Liver (tissue), 9 donors: Measurements from ENCODE around the gene ATCAY. TPM values are rescaled to one million over a fixed set of nuclear protein-coding genes. Genes with fewer than 3 reads are reported as not detected.

Experiments used
- DNase-seq: peaks from one replicate; pipeline ENCODE4 v3.0.0-alpha.2; 2017; ENCODE audit warnings: low spot score
- H3K27ac ChIP-seq, 2 donors: one replicate each; pipeline ENCODE4 v1.7.0; 2013; ENCODE audit warnings: inconsistent platforms in 2 of 2, low read length in 2 of 2, control low read depth in 1 of 2, low read depth in 1 of 2, mild to moderate bottlenecking in 1 of 2
- H3K27me3 ChIP-seq, 4 donors: one replicate each; pipeline versions ENCODE4 v1.6.1 to v1.7.0; 2013; ENCODE audit warnings: low read length in 3 of 4, inconsistent platforms in 1 of 4, mild to moderate bottlenecking in 1 of 4, moderate library complexity in 1 of 4; ENCODE audit not compliant: control insufficient read depth in 4 of 4, insufficient read depth in 4 of 4
- H3K36me3 ChIP-seq, 4 donors: one replicate each; pipeline versions ENCODE4 v1.6.1 to v1.7.0; 2013; ENCODE audit warnings: low read length in 3 of 4, mild to moderate bottlenecking in 3 of 4, low read depth in 1 of 4, moderate library complexity in 1 of 4; ENCODE audit not compliant: control insufficient read depth in 4 of 4, insufficient read depth in 3 of 4
- H3K4me1 ChIP-seq, 4 donors: one replicate each; pipeline versions ENCODE4 v1.6.1 to v1.7.0; 2013; ENCODE audit warnings: low read length in 3 of 4, mild to moderate bottlenecking in 3 of 4, moderate library complexity in 1 of 4; ENCODE audit not compliant: control insufficient read depth in 4 of 4, insufficient read depth in 4 of 4
- H3K4me3 ChIP-seq, 3 donors: one replicate each; pipeline versions ENCODE4 v1.6.1 to v1.7.0; 2013; ENCODE audit warnings: low read length in 3 of 3, control low read depth in 1 of 3, low read depth in 1 of 3, mild to moderate bottlenecking in 1 of 3
- H3K9ac ChIP-seq, 2 donors: one replicate each; pipeline ENCODE4 v1.7.0; 2013; ENCODE audit warnings: low read length in 2 of 2, mild to moderate bottlenecking in 2 of 2, moderate library complexity in 2 of 2, control low read depth in 1 of 2, low read depth in 1 of 2
- H3K9me3 ChIP-seq, 4 donors: one replicate each; pipeline versions ENCODE4 v1.6.1 to v1.7.0; 2013; ENCODE audit warnings: low read length in 3 of 4; ENCODE audit not compliant: control insufficient read depth in 4 of 4
- EGR1 ChIP-seq, 2 donors: IDR thresholded peaks; 2 replicates each; pipeline ENCODE4 v1.6.1; 2016 to 2018; ENCODE audit warnings: antibody characterized with exemption in 2 of 2, low read depth in 2 of 2
- FOXA1 ChIP-seq: IDR thresholded peaks from 2 replicates; pipeline ENCODE4 v1.6.1; 2016; ENCODE audit warnings: antibody characterized with exemption
- HNF4A ChIP-seq, 2 donors: conservative IDR thresholded peaks; 2 replicates each; pipeline ENCODE4 v1.6.1; 2016; ENCODE audit warnings: antibody characterized with exemption in 2 of 2, mild to moderate bottlenecking in 2 of 2
- HNF4G ChIP-seq: IDR thresholded peaks from 2 replicates; pipeline ENCODE4 v1.6.1; 2016; ENCODE audit warnings: antibody characterized with exemption
- MAX ChIP-seq: IDR thresholded peaks from 2 replicates; pipeline ENCODE4 v1.6.1; 2016; ENCODE audit warnings: antibody characterized with exemption
- NR2F2 ChIP-seq: IDR thresholded peaks from 2 replicates; pipeline ENCODE4 v1.6.1; 2016; ENCODE audit warnings: antibody characterized with exemption
- RAD21 ChIP-seq, 2 donors: IDR thresholded peaks; 2 replicates each; pipeline ENCODE4 v1.6.1; 2016; ENCODE audit warnings: antibody characterized with exemption in 2 of 2, mild to moderate bottlenecking in 2 of 2
- REST ChIP-seq: IDR thresholded peaks from 2 replicates; pipeline ENCODE4 v1.6.1; 2016; ENCODE audit warnings: antibody characterized with exemption, mild to moderate bottlenecking
- RXRA ChIP-seq, 2 donors: IDR thresholded peaks; 2 replicates each; pipeline ENCODE4 v1.6.1; 2017 to 2018; ENCODE audit warnings: antibody characterized with exemption in 2 of 2, mild to moderate bottlenecking in 1 of 2
- SP1 ChIP-seq: IDR thresholded peaks from 2 replicates; pipeline ENCODE4 v1.6.1; 2018; ENCODE audit warnings: antibody characterized with exemption, mild to moderate bottlenecking
- YY1 ChIP-seq: IDR thresholded peaks from 2 replicates; pipeline ENCODE4 v1.6.1; 2016; ENCODE audit warnings: antibody characterized with exemption, mild to moderate bottlenecking
- WGBS: extraction: QIAGEN DNeasy Blood & Tissue Kit; methylation state at CpG from one replicate; pipeline ENCODE4 v1.1.7; 2013; 5-methylcytosine and 5-hydroxymethylcytosine counted together
- polyA plus RNA-seq, 2 donors: library from polyadenylated mRNA; stranded (reverse) in 1 of 2; unstranded in 1 of 2; fragments of 200-250 nt in 1 of 2; fragments of >200 nt in 1 of 2; fragmentation: Nextera tagmentation in 1 of 2; extraction: Ambion mirVana in 1 of 2; gene quantifications; one replicate each; pipeline versions ENCODE4 v1.2.1 to v1.2.3, GENCODE V29; 2013 to 2015
- total RNA-seq, 2 donors: library from RNA; depleted of rRNA; stranded (reverse); fragments of >200 nt; gene quantifications; one replicate each; pipeline ENCODE4 v1.2.3, GENCODE V29; 2014
- TF ChIP-seq, protein P1 (sequence below): fragments of 150-350 bp; IDR thresholded peaks from 2 replicates; pipeline ENCODE4 v1.5.1; 2017; ENCODE audit warnings: improper control_type of control experiment, low read depth, low read length; ENCODE audit not compliant: missing input control
- donor health status: healthy.
- donor health status: healthy.
- donor health status: healthy.
- donor health status: healthy.
- donor health status: healthy.

The ATCAY gene
- total and polyA plus RNA-seq, 4 donors: not detected

DNA sequence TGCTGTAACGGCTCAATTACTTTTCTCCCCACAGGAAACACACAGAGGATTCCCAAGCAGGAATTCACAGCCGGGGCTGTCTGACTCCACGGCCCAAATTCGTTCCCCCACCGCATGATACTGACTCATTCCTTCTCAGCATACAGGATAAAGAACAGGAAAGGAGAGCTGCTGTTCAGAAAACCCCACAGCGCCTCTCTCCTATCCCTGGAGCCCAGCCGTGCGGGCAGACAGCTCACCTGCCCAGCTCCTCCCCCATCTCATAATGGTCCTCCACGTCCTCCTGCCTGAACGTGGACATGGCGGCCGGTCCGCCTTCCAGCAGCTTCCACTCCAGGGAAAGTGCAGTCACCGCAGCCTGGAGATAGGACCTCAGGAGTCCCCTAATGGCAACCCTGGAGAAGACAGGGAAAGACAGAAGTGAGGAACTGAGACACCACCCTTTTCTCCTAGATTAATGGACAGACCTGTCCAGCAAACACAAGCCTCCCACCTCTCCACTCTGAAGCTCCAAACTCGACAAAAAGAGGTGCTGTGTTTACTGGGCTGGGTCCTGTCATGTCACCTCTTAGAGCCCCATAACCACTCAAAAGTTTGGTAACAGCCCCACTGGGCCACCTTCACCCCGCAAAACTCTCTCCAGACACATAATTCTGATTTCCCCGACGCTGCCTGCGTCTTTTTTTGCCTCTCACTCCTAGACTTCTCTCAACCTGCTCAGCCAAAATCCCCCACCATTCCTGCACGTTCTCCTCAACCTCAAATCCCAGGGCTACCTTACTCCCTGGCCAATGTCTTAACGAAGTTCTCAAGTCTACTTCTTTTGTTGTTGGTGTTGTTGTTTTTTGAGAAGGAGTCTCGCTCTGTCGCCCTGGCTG is 89.2 kb downstream of the ATCAY start:
- H3K36me3 ChIP-seq: peaks cover 0 to 17% (median 8%) of the 10 kb centered on the region in 4 donors
- peak overlapping the region in 1 of 2 donors; percentile 30 for H3K9ac ChIP-seq
- H3K4me1 ChIP-seq: peaks cover 4 to 25% (median 13%) of the 10 kb centered on the region in 4 donors
- no peaks in the 10 kb centered on the region for H3K9me3 ChIP-seq
- H3K4me3 ChIP-seq: peak overlapping the region; percentile 72 to 89 (median 77)
- TF ChIP-seq REST (peak; percentile 7), SP1 (no peak)
- no peaks in the 10 kb centered on the region for H3K27me3 ChIP-seq
- DNase-seq: no peak
- WGBS: 57% methylated on average over 23 of the region's 23 CpGs
- peak overlapping the region; percentile 84 to 90 for H3K27ac ChIP-seq

GRCh38 chr19:3970313-3970807 is 89.9 kb downstream of the ATCAY start:
- Histone ChIP-seq H3K27ac (peak overlapping the region; percentile 84 to 90), H3K36me3 (peaks cover 0 to 17% (median 10%) of the 10 kb centered on the region in 4 donors), H3K27me3 (no peaks in the 10 kb centered on the region), H3K9me3 (no peaks in the 10 kb centered on the region), H3K4me1 (peaks cover 4 to 25% (median 13%) of the 10 kb centered on the region in 4 donors), H3K9ac (peak overlapping the region; percentile 30 to 68), H3K4me3 (peak overlapping the region; percentile 72 to 89 (median 77))
- WGBS: 1% methylated on average over 22 of the region's 22 CpGs
- no peak for DNase-seq
- TF ChIP-seq RAD21 (IDR thresholded peaks at IDR 0.05): no peak
- TF ChIP-seq EGR1 (IDR thresholded peaks at IDR 0.05; ENCODE audit: low read depth in 2 of 2): no peak
- no peak for TF ChIP-seq HNF4A (conservative IDR thresholded peaks at IDR 0.05)
- no peak for TF ChIP-seq MAX
- no peak for TF ChIP-seq HNF4G
- TF ChIP-seq, protein P1, sequence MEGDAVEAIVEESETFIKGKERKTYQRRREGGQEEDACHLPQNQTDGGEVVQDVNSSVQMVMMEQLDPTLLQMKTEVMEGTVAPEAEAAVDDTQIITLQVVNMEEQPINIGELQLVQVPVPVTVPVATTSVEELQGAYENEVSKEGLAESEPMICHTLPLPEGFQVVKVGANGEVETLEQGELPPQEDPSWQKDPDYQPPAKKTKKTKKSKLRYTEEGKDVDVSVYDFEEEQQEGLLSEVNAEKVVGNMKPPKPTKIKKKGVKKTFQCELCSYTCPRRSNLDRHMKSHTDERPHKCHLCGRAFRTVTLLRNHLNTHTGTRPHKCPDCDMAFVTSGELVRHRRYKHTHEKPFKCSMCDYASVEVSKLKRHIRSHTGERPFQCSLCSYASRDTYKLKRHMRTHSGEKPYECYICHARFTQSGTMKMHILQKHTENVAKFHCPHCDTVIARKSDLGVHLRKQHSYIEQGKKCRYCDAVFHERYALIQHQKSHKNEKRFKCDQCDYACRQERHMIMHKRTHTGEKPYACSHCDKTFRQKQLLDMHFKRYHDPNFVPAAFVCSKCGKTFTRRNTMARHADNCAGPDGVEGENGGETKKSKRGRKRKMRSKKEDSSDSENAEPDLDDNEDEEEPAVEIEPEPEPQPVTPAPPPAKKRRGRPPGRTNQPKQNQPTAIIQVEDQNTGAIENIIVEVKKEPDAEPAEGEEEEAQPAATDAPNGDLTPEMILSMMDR: no peak
- TF ChIP-seq RXRA (IDR thresholded peaks at IDR 0.05): no peak
- no peak for TF ChIP-seq NR2F2
- no peak for TF ChIP-seq FOXA1
- TF ChIP-seq YY1: no peak
- TF ChIP-seq REST: no peak
